Mesenchymal stem cell (in vitro differentiated cells and primary cell): Measurements from ENCODE around the gene MALT1.
A peak's percentile ranks its signal among the peaks of the same experiment; 100 is the strongest.

Experiments used
- DNase-seq: peaks from one replicate; pipeline ENCODE4 v3.0.0-alpha.2; 2013
- H2AFZ ChIP-seq: one replicate; pipeline ENCODE4 v1.6.1; 2013; ENCODE audit warnings: low read depth, mild to moderate bottlenecking, control low read depth, inconsistent platforms, low read length, moderate library complexity
- H2AK5ac ChIP-seq: 2 replicates; pipeline ENCODE4 v1.6.1; 2013; ENCODE audit warnings: low read length, moderate library complexity, mild to moderate bottlenecking, inconsistent platforms; ENCODE audit not compliant: severe bottlenecking
- H2BK120ac ChIP-seq: one replicate; pipeline ENCODE4 v1.6.1; 2013; ENCODE audit warnings: low read depth, mild to moderate bottlenecking, inconsistent platforms, low read length, moderate library complexity
- H2BK12ac ChIP-seq, 2 experiments: one replicate each; pipeline ENCODE4 v1.6.1; 2013; ENCODE audit warnings: inconsistent platforms in 2 of 2, low read length in 2 of 2, mild to moderate bottlenecking in 2 of 2, moderate library complexity in 2 of 2, control low read depth in 1 of 2
- H2BK15ac ChIP-seq: one replicate; pipeline ENCODE4 v1.6.1; 2013; ENCODE audit warnings: mild to moderate bottlenecking, low read depth, inconsistent platforms; ENCODE audit not compliant: poor library complexity, severe bottlenecking
- H2BK5ac ChIP-seq: 2 replicates; pipeline ENCODE4 v1.6.1; 2013; ENCODE audit warnings: low read depth, mild to moderate bottlenecking, low read length, control low read depth, inconsistent platforms; ENCODE audit not compliant: poor library complexity, severe bottlenecking
- H3K14ac ChIP-seq, 2 experiments: one replicate each; pipeline ENCODE4 v1.6.1; 2013; ENCODE audit warnings: inconsistent platforms in 2 of 2, low read length in 2 of 2, control low read depth in 1 of 2, mild to moderate bottlenecking in 1 of 2, moderate library complexity in 1 of 2
- H3K18ac ChIP-seq, 2 experiments: one replicate each; pipeline ENCODE4 v1.6.1; 2013; ENCODE audit warnings: inconsistent platforms in 2 of 2, low read length in 2 of 2, control low read depth in 1 of 2, low read depth in 1 of 2, mild to moderate bottlenecking in 1 of 2
- H3K23ac ChIP-seq, 2 experiments: one replicate each; pipeline ENCODE4 v1.6.1; 2013; ENCODE audit warnings: inconsistent platforms in 2 of 2, low read length in 2 of 2, mild to moderate bottlenecking in 2 of 2, moderate library complexity in 2 of 2, control low read depth in 1 of 2
- H3K27ac ChIP-seq: 2 replicates; pipeline ENCODE4 v1.5.1; 2013; ENCODE audit warnings: mild to moderate bottlenecking, moderate library complexity, low read length, control low read depth, inconsistent platforms; ENCODE audit not compliant: poor library complexity, severe bottlenecking
- H3K27me3 ChIP-seq, 2 experiments: 2 replicates each; pipeline versions ENCODE4 v1.6.1 to v1.7.0; 2013; ENCODE audit warnings: low read length in 2 of 2, mild to moderate bottlenecking in 2 of 2, moderate library complexity in 2 of 2, control low read depth in 1 of 2, inconsistent platforms in 1 of 2; ENCODE audit not compliant: control insufficient read depth in 1 of 2, insufficient read depth in 1 of 2
- H3K36me3 ChIP-seq, 2 experiments: 2 replicates each; pipeline versions ENCODE4 v1.6.1 to v1.7.0; 2013; ENCODE audit warnings: low read length in 2 of 2, control low read depth in 1 of 2, inconsistent platforms in 1 of 2, low read depth in 1 of 2, mild to moderate bottlenecking in 1 of 2; ENCODE audit not compliant: insufficient read depth in 2 of 2, control insufficient read depth in 1 of 2
- H3K4ac ChIP-seq, 2 experiments: one replicate each; pipeline ENCODE4 v1.6.1; 2013; ENCODE audit warnings: inconsistent platforms in 2 of 2, low read length in 2 of 2, mild to moderate bottlenecking in 2 of 2, moderate library complexity in 2 of 2, control low read depth in 1 of 2, low read depth in 1 of 2
- H3K4me1 ChIP-seq: 2 replicates; pipeline ENCODE4 v1.6.1; 2013; ENCODE audit warnings: low read depth, low read length, control low read depth; ENCODE audit not compliant: control insufficient read depth, insufficient read depth
- H3K4me2 ChIP-seq: 2 replicates; pipeline ENCODE4 v1.6.1; 2013; ENCODE audit warnings: low read length, mild to moderate bottlenecking, inconsistent platforms; ENCODE audit not compliant: poor library complexity, severe bottlenecking
- H3K4me3 ChIP-seq, 2 experiments: 2 replicates each; pipeline versions ENCODE4 v1.5.1 to v1.7.0; 2013; ENCODE audit warnings: low read length in 2 of 2, mild to moderate bottlenecking in 2 of 2, control low read depth in 1 of 2, low read depth in 1 of 2; ENCODE audit not compliant: insufficient read depth in 1 of 2
- H3K79me1 ChIP-seq: replicated peaks from 2 replicates; pipeline ENCODE4 v1.6.1; 2013; ENCODE audit warnings: mild to moderate bottlenecking, control low read depth, low read length, inconsistent platforms; ENCODE audit not compliant: poor library complexity, severe bottlenecking
- H3K9ac ChIP-seq: 2 replicates; pipeline ENCODE4 v1.7.0; 2013; ENCODE audit warnings: mild to moderate bottlenecking, low read length, moderate library complexity
- H3K9me3 ChIP-seq: 2 replicates; pipeline ENCODE4 v1.7.0; 2013; ENCODE audit warnings: mild to moderate bottlenecking, low read length; ENCODE audit not compliant: control insufficient read depth
- H4K8ac ChIP-seq: one replicate; pipeline ENCODE4 v1.6.1; 2013; ENCODE audit warnings: inconsistent platforms, mild to moderate bottlenecking, low read length, moderate library complexity
- H4K91ac ChIP-seq: one replicate; pipeline ENCODE4 v1.6.1; 2013; ENCODE audit warnings: mild to moderate bottlenecking, low read length, inconsistent platforms
- WGBS: methylation state at CpG from one replicate; pipeline ENCODE4 v1.1.7; 2013; ENCODE audit warnings: mixed read lengths; 5-methylcytosine and 5-hydroxymethylcytosine counted together

MALT1 gene

DNA sequence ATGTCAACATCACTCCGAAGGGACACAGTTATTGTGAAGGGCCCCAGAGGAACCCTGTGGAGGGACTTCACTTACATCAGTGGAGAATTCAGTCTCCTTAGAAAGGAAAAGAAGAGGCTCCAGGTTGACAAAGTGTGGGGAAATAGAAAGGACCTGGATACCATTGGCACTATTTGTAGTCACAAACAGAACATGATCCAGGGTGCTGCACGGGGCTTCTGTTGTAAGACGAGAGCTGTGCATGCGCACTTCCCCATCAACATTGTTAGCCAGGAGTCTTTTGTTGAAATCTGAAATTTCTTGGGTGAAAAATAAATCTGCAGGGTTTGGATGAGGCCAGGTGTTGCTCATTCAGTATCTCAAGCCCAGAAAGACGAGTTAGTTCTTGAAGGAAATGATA, 40.0 kb upstream of the MALT1 start:
- DNase-seq = no peak
- Histone ChIP-seq H3K4ac (no peak overlapping the region), H3K27me3 (no peaks in the 10 kb centered on the region), H3K36me3 (no peaks in the 10 kb centered on the region), H3K4me2 (no peak overlapping the region), H2BK12ac (no peak overlapping the region), H3K79me1 (no peaks in the 10 kb centered on the region), H2BK120ac (no peak overlapping the region), H4K8ac (no peak overlapping the region), H3K9ac (no peak overlapping the region), H2AFZ (no peak overlapping the region), H3K14ac (no peak overlapping the region), H4K91ac (no peak overlapping the region), H3K23ac (no peak overlapping the region), H2AK5ac (no peak overlapping the region), H3K27ac (no peak overlapping the region), H3K9me3 (no peaks in the 10 kb centered on the region), H3K18ac (no peak overlapping the region), H3K4me1 (peaks cover 9% of the 10 kb centered on the region), H2BK5ac (no peak overlapping the region), H3K4me3 (no peak overlapping the region), H2BK15ac (no peak overlapping the region)
- WGBS = 83% methylated on average over 5 of the region's 5 CpGs

DNA sequence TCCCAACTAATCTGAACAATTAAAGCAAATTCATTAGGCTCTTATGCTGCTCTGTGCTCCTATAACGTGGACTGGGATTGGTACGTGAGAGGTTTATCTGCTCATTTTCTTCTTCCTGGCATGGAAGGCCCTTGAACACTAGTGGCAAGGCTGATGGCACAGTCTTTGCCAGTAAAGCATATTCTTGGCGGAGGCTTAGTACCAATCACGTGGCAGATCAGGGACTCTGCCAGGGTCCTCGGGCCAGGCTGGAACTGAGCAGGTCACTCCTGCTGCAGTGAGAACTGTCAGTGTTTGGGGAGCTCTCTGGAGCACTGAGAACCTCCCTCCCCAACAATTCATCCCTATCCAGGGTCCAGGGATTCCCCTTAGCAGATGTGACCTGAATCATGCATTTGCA, 38.7 kb upstream of the MALT1 start:
- peaks cover 11% of the 10 kb centered on the region for H3K4me1 ChIP-seq
- H2AK5ac ChIP-seq = no peak overlapping the region
- no peaks in the 10 kb centered on the region for H3K9me3 ChIP-seq
- H3K23ac ChIP-seq = no peak overlapping the region
- 96% methylated on average over 5 of the region's 5 CpGs for WGBS
- no peak overlapping the region for H3K4me3 ChIP-seq
- no peak overlapping the region for H4K91ac ChIP-seq
- H2BK15ac ChIP-seq = peak overlapping the region; percentile 78
- no peaks in the 10 kb centered on the region for H3K79me1 ChIP-seq
- H3K9ac ChIP-seq = no peak overlapping the region
- no peak for DNase-seq
- no peak overlapping the region for H3K4ac ChIP-seq
- H3K27me3 ChIP-seq = no peaks in the 10 kb centered on the region
- no peak overlapping the region for H3K27ac ChIP-seq
- no peak overlapping the region for H2AFZ ChIP-seq
- H3K36me3 ChIP-seq = no peaks in the 10 kb centered on the region
- H2BK5ac ChIP-seq = no peak overlapping the region
- H4K8ac ChIP-seq = peak overlapping the region; percentile 57
- H3K18ac ChIP-seq = no peak overlapping the region
- no peak overlapping the region for H2BK120ac ChIP-seq
- H3K14ac ChIP-seq = no peak overlapping the region
- peak overlapping the region in 1 of 2 experiments; percentile 61 for H2BK12ac ChIP-seq
- no peak overlapping the region for H3K4me2 ChIP-seq

DNA sequence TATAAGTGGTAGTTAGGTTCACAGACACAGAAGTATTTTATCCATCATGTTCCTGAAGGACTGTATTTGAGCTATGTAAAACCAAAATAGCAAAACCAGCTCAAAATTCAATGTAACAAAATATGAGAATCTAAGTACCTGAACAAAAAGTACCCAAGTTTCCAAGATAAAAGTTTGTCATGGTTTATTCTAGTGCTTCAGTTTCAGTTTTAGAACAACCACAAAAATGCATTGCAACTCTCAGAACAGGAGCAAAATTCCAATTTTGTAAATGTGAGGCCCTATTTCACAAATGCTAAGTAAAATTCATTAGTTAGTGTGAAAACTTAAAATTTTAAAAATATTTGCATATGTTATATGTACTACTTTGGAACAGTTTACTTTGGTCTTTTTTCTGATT, 37.4 kb upstream of the MALT1 start:
- H3K4me1 ChIP-seq = peaks cover 12% of the 10 kb centered on the region
- H3K23ac ChIP-seq = no peak overlapping the region
- H3K36me3 ChIP-seq = no peaks in the 10 kb centered on the region
- no peak overlapping the region for H3K14ac ChIP-seq
- no peak for DNase-seq
- no peaks in the 10 kb centered on the region for H3K27me3 ChIP-seq
- H3K4me2 ChIP-seq = no peak overlapping the region
- no peak overlapping the region for H3K18ac ChIP-seq
- H2AFZ ChIP-seq = no peak overlapping the region
- H3K27ac ChIP-seq = no peak overlapping the region
- no peak overlapping the region for H2BK120ac ChIP-seq
- no peaks in the 10 kb centered on the region for H3K79me1 ChIP-seq
- no peak overlapping the region for H3K4me3 ChIP-seq
- no peaks in the 10 kb centered on the region for H3K9me3 ChIP-seq
- no peak overlapping the region for H4K8ac ChIP-seq
- H2BK12ac ChIP-seq = no peak overlapping the region
- H2AK5ac ChIP-seq = no peak overlapping the region
- H2BK5ac ChIP-seq = no peak overlapping the region
- H4K91ac ChIP-seq = no peak overlapping the region
- no peak overlapping the region for H3K9ac ChIP-seq
- H3K4ac ChIP-seq = no peak overlapping the region
- H2BK15ac ChIP-seq = no peak overlapping the region

GRCh38 chr18:58635891-58636290, 35.4 kb upstream of the MALT1 start:
- H3K4ac ChIP-seq = no peak overlapping the region
- H3K9ac ChIP-seq = no peak overlapping the region
- H4K91ac ChIP-seq = no peak overlapping the region
- H3K4me1 ChIP-seq = peaks cover 16% of the 10 kb centered on the region
- no peak overlapping the region for H2BK5ac ChIP-seq
- DNase-seq = peak; percentile 48
- H3K9me3 ChIP-seq = no peaks in the 10 kb centered on the region
- H2BK120ac ChIP-seq = no peak overlapping the region
- H2AK5ac ChIP-seq = no peak overlapping the region
- H3K4me3 ChIP-seq = no peak overlapping the region
- no peak overlapping the region for H2BK12ac ChIP-seq
- H3K23ac ChIP-seq = no peak overlapping the region
- no peaks in the 10 kb centered on the region for H3K79me1 ChIP-seq
- no peak overlapping the region for H3K14ac ChIP-seq
- H2AFZ ChIP-seq = no peak overlapping the region
- WGBS = 44% methylated on average over 3 of the region's 4 CpGs
- H3K36me3 ChIP-seq = no peaks in the 10 kb centered on the region
- H4K8ac ChIP-seq = no peak overlapping the region
- no peaks in the 10 kb centered on the region for H3K27me3 ChIP-seq
- no peak overlapping the region for H3K18ac ChIP-seq
- H3K27ac ChIP-seq = no peak overlapping the region
- no peak overlapping the region for H3K4me2 ChIP-seq
- H2BK15ac ChIP-seq = no peak overlapping the region
